Astrocyte of the spinal cord (primary cell): ENCODE measurements around the gene RNF144A.
"Not testable (repeated sequence)": the region's sequence is repeated elsewhere in the genome, so short reads cannot be mapped to it uniquely, and the experiment has no call there.

ENCODE experiments used
- DNase-seq: peaks from one replicate; pipeline ENCODE4 v3.0.0; 2011; ENCODE audit warnings: low read depth, low spot score
- H3K4me3 ChIP-seq: 2 replicates; pipeline ENCODE4 v1.5.1; 2011; ENCODE audit warnings: low read depth, mild to moderate bottlenecking, low read length, moderate library complexity
- CTCF ChIP-seq: IDR thresholded peaks from 2 replicates; pipeline ENCODE4 v1.5.1; 2012; ENCODE audit warnings: low read depth, mild to moderate bottlenecking, low read length, inconsistent platforms
- in situ Hi-C: cut with HindIII; loops from 2 replicates; pipeline ENCODE4 v1.10.0; 2017; ENCODE audit warnings: low sequenced_read_pairs

RNF144A gene

GRCh38 chr2:6992794-6993228, 75.6 kb downstream of the RNF144A start:
- no peak for TF ChIP-seq CTCF
- DNase-seq, result no peak
- in situ Hi-C loops, result no loop called here
- H3K4me3 ChIP-seq, result no peak overlapping the region

GRCh38 chr2:6993229-6993640, 76.0 kb downstream of the RNF144A start:
- no peak for TF ChIP-seq CTCF
- DNase-seq, result no peak
- in situ Hi-C loops, result no loop called here
- no peak overlapping the region for H3K4me3 ChIP-seq

GRCh38 chr2:6993936-6994335, 76.7 kb downstream of the RNF144A start:
- no peak for TF ChIP-seq CTCF
- H3K4me3 ChIP-seq, result no peak overlapping the region
- in situ Hi-C loops, result no loop called here
- DNase-seq, result no peak

GRCh38 chr2:6994536-6995128, 77.4 kb downstream of the RNF144A start:
- in situ Hi-C loops, result no loop called here
- no peak for TF ChIP-seq CTCF
- H3K4me3 ChIP-seq, result no peak overlapping the region
- no peak for DNase-seq

- DNase-seq, result no peak
- in situ Hi-C loops, result no loop called here
- no peak overlapping the region for H3K4me3 ChIP-seq
- no peak for TF ChIP-seq CTCF
These were observed 78.3 kb downstream of the RNF144A start for GRCh38 chr2:6995391-6996097.

- in situ Hi-C loops, result no loop called here
- no peak overlapping the region for H3K4me3 ChIP-seq
- TF ChIP-seq CTCF, result no peak
- no peak for DNase-seq
These were observed 82.1 kb downstream of the RNF144A start for GRCh38 chr2:6999211-6999877.

- DNase-seq, H3K4me3 ChIP-seq: not testable (repeated sequence)
- in situ Hi-C loops, result loop anchor here (25.0 kb wide), 1 partner anchor 89 kb away; the partner anchor contains the start of gene RNF144A
These were observed 84.2 kb downstream of the RNF144A start for GRCh38 chr2:7001395-7001794.
